Chondrocyte (in vitro differentiated cells): Measurements from ENCODE around the gene DGCR2. TPM values are rescaled to one million over a fixed set of nuclear protein-coding genes. Genes with fewer than 3 reads are reported as not detected.

Experiments used
- DNase-seq: peaks from one replicate; pipeline ENCODE4 v3.0.0; 2021; ENCODE audit warnings: mixed read lengths, low spot score
- H3K27ac Mint-ChIP-seq: one replicate; pipeline ENCODE4 v1.8.0; 2021; ENCODE audit warnings: mild to moderate bottlenecking, moderate library complexity, mixed read lengths; ENCODE audit not compliant: unreplicated experiment
- H3K27me3 Mint-ChIP-seq: 2 replicates; pipeline ENCODE4 v1.8.0; 2021; ENCODE audit warnings: low read depth, mixed read lengths
- H3K36me3 Mint-ChIP-seq: 2 replicates; pipeline ENCODE4 v1.8.0; 2021; ENCODE audit warnings: low read depth, mixed read lengths
- H3K4me1 Mint-ChIP-seq: 2 replicates; pipeline ENCODE4 v1.8.0; 2021; ENCODE audit warnings: low read depth, mild to moderate bottlenecking, mixed read lengths
- H3K4me3 Mint-ChIP-seq: one replicate; pipeline ENCODE4 v1.8.0; 2021; ENCODE audit warnings: mild to moderate bottlenecking, moderate library complexity, mixed read lengths; ENCODE audit not compliant: unreplicated experiment
- H3K9me3 Mint-ChIP-seq: 2 replicates; pipeline ENCODE4 v1.8.0; 2021; ENCODE audit warnings: low read depth, mixed read lengths
- CTCF ChIP-seq: fragments of 200-600 bp; sonication (generic); IDR thresholded peaks from 2 replicates; pipeline ENCODE4 v1.5.0; 2021; ENCODE audit warnings: antibody characterized with exemption, mild to moderate bottlenecking, moderate library complexity
- total RNA-seq: library from RNA; stranded (reverse); gene quantifications from 3 replicates; pipeline ENCODE4 v1.2.1, GENCODE V29; 2021

DGCR2 gene
- total RNA-seq, 1 donor from 2014 or later, result 45.8 TPM

- Mint-ChIP-seq H3K4me1 (peaks cover 13% of the 10 kb centered on the region), H3K27ac (no peak overlapping the region), H3K27me3 (no peaks in the 10 kb centered on the region), H3K9me3 (no peaks in the 10 kb centered on the region), H3K36me3 (peaks cover 12% of the 10 kb centered on the region), H3K4me3 (no peak overlapping the region)
- DNase-seq, result no peak
- TF ChIP-seq CTCF, result no peak
Measured at GRCh38 chr22:19063581-19064353, 58.4 kb downstream of the DGCR2 start.

GRCh38 chr22:19062943-19063308 lies 59.3 kb downstream of the DGCR2 start:
- Mint-ChIP-seq H3K4me1 (peaks cover 13% of the 10 kb centered on the region), H3K27ac (no peak overlapping the region), H3K36me3 (peaks cover 19% of the 10 kb centered on the region), H3K27me3 (no peaks in the 10 kb centered on the region), H3K4me3 (no peak overlapping the region), H3K9me3 (no peaks in the 10 kb centered on the region)
- TF ChIP-seq CTCF, result no peak
- DNase-seq, result no peak

- H3K4me3 Mint-ChIP-seq, result no peak overlapping the region
- no peaks in the 10 kb centered on the region for H3K27me3 Mint-ChIP-seq
- no peaks in the 10 kb centered on the region for H3K9me3 Mint-ChIP-seq
- H3K27ac Mint-ChIP-seq, result no peak overlapping the region
- H3K36me3 Mint-ChIP-seq, result peaks cover 19% of the 10 kb centered on the region
- TF ChIP-seq CTCF, result no peak
- H3K4me1 Mint-ChIP-seq, result peaks cover 13% of the 10 kb centered on the region
- no peak for DNase-seq
Measured at GRCh38 chr22:19062139-19062942, 59.9 kb downstream of the DGCR2 start.

GRCh38 chr22:19061471-19062138 lies 60.6 kb downstream of the DGCR2 start:
- H3K27me3 Mint-ChIP-seq, result no peaks in the 10 kb centered on the region
- no peak overlapping the region for H3K4me3 Mint-ChIP-seq
- TF ChIP-seq CTCF, result no peak
- DNase-seq, result no peak
- H3K36me3 Mint-ChIP-seq, result peaks cover 22% of the 10 kb centered on the region
- H3K4me1 Mint-ChIP-seq, result peaks cover 11% of the 10 kb centered on the region
- no peaks in the 10 kb centered on the region for H3K9me3 Mint-ChIP-seq
- peak overlapping the region; percentile 5 for H3K27ac Mint-ChIP-seq

- Mint-ChIP-seq H3K27me3 (no peaks in the 10 kb centered on the region), H3K4me3 (no peak overlapping the region), H3K4me1 (peaks cover 9% of the 10 kb centered on the region), H3K36me3 (peaks cover 25% of the 10 kb centered on the region), H3K9me3 (no peaks in the 10 kb centered on the region), H3K27ac (no peak overlapping the region)
- TF ChIP-seq CTCF, result no peak
- DNase-seq, result no peak
Measured at GRCh38 chr22:19060356-19061009, 61.7 kb downstream of the DGCR2 start.
